DOHH2 (cell line): ENCODE measurements around the gene SPRR5.

ENCODE experiments used
- H3F3A ChIP-seq: fragments of 200-600 bp; sonication (generic), shearing (Covaris generic); 2 replicates; pipeline ENCODE4 v1.6.0; 2016; ENCODE audit warnings: antibody characterized with exemption, mild to moderate bottlenecking; ENCODE audit not compliant: control insufficient read depth, insufficient read depth
- H3K27ac ChIP-seq: fragments of 200-600 bp; sonication (generic); 2 replicates; pipeline ENCODE4 v1.5.1; 2014; ENCODE audit warnings: low read depth, mild to moderate bottlenecking, low read length, moderate library complexity
- H3K27me3 ChIP-seq: fragments of 200-600 bp; sonication (generic); 2 replicates; pipeline ENCODE4 v1.6.1; 2014; ENCODE audit warnings: mild to moderate bottlenecking, low read length, mixed read lengths; ENCODE audit not compliant: control insufficient read depth
- H3K36me3 ChIP-seq: fragments of 200-600 bp; sonication (generic); 2 replicates; pipeline ENCODE4 v1.6.1; 2014; ENCODE audit warnings: mild to moderate bottlenecking, low read length, moderate library complexity, mixed read lengths; ENCODE audit not compliant: control insufficient read depth
- H3K4me1 ChIP-seq: fragments of 200-600 bp; sonication (generic); 2 replicates; pipeline ENCODE4 v1.6.1; 2014; ENCODE audit warnings: mild to moderate bottlenecking, low read length, mixed read lengths; ENCODE audit not compliant: control insufficient read depth
- H3K4me2 ChIP-seq: fragments of 200-600 bp; sonication (generic); 2 replicates; pipeline ENCODE4 v1.6.0; 2014; ENCODE audit warnings: mild to moderate bottlenecking, low read length, moderate library complexity
- H3K4me3 ChIP-seq: fragments of 200-600 bp; sonication (generic); 2 replicates; pipeline ENCODE4 v1.5.1; 2014; ENCODE audit warnings: mild to moderate bottlenecking, low read length, mixed read lengths
- H3K79me2 ChIP-seq: fragments of 200-600 bp; sonication (generic); 2 replicates; pipeline ENCODE4 v1.6.1; 2014; ENCODE audit warnings: mild to moderate bottlenecking, low read length, mixed read lengths; ENCODE audit not compliant: control insufficient read depth
- H3K9me2 ChIP-seq: fragments of 200-600 bp; sonication (generic); replicated peaks from 2 replicates; pipeline ENCODE4 v1.6.1; 2014; ENCODE audit warnings: mild to moderate bottlenecking, low read length, mixed read lengths; ENCODE audit not compliant: control insufficient read depth
- H3K9me3 ChIP-seq: fragments of 200-600 bp; sonication (generic); 2 replicates; pipeline ENCODE4 v1.6.1; 2014; ENCODE audit warnings: antibody characterized with exemption, low read length, mixed read lengths; ENCODE audit not compliant: control insufficient read depth, insufficient read depth
- H4K20me1 ChIP-seq: fragments of 200-600 bp; sonication (generic); 2 replicates; pipeline ENCODE4 v1.6.0; 2014; ENCODE audit warnings: low read depth, mild to moderate bottlenecking, antibody characterized with exemption, low read length, moderate library complexity; ENCODE audit not compliant: control insufficient read depth, insufficient read depth
- EZH2phosphoT487 ChIP-seq: fragments of 200-600 bp; sonication (generic); IDR thresholded peaks from 2 replicates; pipeline ENCODE4 v1.6.1; 2017; ENCODE audit warnings: borderline replicate concordance, mild to moderate bottlenecking, antibody characterized with exemption, low read length, moderate library complexity, mixed read lengths
- TF ChIP-seq, protein P1 (sequence below): fragments of 200-600 bp; sonication (generic); IDR thresholded peaks from one replicate; pipeline ENCODE4 v1.5.1; 2014; ENCODE audit warnings: antibody characterized with exemption, mild to moderate bottlenecking, low read depth, low read length; ENCODE audit not compliant: poor library complexity, severe bottlenecking

Gene SPRR5

DNA sequence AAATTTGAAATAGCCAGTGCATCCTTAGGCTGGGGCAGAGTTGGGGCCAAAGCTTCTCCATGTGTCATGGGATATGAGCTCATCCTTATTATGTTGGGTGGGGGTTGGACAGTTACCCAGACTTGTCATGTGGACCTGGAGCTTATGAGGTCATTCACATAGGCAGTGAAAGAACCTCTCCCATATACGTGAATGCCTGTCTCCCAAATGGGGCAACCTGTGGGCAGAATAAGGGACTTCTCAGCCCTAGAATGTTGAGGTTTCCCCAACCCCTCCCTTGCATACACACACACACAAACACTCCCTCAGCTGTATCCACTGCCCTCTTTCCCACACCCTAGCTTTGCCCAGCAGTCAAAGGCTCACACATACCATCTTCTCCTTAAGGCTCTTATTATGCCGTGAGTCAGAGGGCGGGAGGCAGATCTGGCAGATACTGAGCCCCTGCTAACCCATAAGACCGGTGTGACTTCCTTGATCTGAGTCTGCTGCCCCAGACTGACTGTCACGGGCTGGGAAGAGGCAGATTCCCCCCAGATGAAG is 40.9 kb upstream of the SPRR5 start:
- no peaks in the 10 kb centered on the region for H3F3A ChIP-seq
- H4K20me1 ChIP-seq = no peaks in the 10 kb centered on the region
- no peak overlapping the region for H3K27ac ChIP-seq
- H3K36me3 ChIP-seq = no peaks in the 10 kb centered on the region
- H3K4me2 ChIP-seq = no peak overlapping the region
- TF ChIP-seq EZH2phosphoT487 = no peak
- TF ChIP-seq, protein P1, sequence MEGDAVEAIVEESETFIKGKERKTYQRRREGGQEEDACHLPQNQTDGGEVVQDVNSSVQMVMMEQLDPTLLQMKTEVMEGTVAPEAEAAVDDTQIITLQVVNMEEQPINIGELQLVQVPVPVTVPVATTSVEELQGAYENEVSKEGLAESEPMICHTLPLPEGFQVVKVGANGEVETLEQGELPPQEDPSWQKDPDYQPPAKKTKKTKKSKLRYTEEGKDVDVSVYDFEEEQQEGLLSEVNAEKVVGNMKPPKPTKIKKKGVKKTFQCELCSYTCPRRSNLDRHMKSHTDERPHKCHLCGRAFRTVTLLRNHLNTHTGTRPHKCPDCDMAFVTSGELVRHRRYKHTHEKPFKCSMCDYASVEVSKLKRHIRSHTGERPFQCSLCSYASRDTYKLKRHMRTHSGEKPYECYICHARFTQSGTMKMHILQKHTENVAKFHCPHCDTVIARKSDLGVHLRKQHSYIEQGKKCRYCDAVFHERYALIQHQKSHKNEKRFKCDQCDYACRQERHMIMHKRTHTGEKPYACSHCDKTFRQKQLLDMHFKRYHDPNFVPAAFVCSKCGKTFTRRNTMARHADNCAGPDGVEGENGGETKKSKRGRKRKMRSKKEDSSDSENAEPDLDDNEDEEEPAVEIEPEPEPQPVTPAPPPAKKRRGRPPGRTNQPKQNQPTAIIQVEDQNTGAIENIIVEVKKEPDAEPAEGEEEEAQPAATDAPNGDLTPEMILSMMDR = no peak
- no peaks in the 10 kb centered on the region for H3K9me3 ChIP-seq
- no peak overlapping the region for H3K4me3 ChIP-seq
- H3K9me2 ChIP-seq = no peaks in the 10 kb centered on the region
- H3K27me3 ChIP-seq = no peaks in the 10 kb centered on the region
- no peaks in the 10 kb centered on the region for H3K79me2 ChIP-seq
- no peaks in the 10 kb centered on the region for H3K4me1 ChIP-seq

DNA sequence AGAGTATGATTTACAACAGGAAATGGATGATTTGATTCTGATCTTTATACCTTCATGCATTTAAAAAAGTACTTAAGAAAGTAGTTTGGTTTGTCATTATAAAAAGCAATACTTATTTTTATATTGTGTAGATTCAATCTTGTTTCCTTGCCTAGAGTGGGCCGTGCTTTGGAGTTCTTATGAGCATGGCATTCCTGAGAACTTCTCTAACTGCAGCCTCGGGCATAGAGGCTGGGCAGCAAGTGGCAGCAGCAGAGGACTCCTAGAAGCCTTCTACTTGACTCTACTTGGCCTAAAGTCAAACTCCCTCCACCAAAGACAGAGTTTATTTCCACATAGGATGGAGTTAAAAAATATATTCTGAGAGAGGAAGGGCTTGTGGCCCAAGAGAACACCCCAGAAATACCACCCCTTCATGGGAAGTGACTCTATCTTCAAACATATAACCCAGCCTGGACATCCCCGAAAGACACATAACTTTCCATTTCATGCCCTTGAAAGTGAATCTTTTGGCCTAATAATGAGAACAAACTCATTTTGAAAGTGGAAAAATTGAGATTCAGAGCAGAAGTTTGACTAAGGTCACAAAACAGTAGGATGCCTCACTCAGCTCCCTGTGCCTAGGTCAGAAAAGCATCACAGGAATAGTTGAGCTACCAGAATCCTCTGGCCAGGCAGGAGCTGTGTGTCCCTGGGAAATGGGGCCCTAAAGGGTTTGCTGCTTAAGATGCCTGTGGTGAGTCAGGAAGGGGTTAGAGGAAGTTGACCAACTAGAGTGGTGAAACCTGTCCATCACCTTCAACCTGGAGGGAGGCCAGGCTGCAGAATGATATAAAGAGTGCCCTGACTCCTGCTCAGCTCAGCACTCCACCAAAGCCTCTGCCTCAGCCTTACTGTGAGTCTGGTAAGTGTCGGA is 39.1 kb upstream of the SPRR5 start, which contains the start of gene IVL:
Gene IVL (plus strand): TSS at position 861 of the 916 bp plus-strand sequence. CDS start 1,252 bp downstream, outside the sequence.
- Histone ChIP-seq H3K36me3 (no peaks in the 10 kb centered on the region), H3K4me1 (no peaks in the 10 kb centered on the region), H3K27ac (no peak within 1 kb of the TSS), H3K27me3 (no peaks in the 10 kb centered on the region), H3K9me3 (no peaks in the 10 kb centered on the region), H3K9me2 (no peaks in the 10 kb centered on the region), H3K79me2 (no peaks in the 10 kb centered on the region), H3F3A (no peaks in the 10 kb centered on the region), H3K4me2 (no peak within 1 kb of the TSS), H3K4me3 (no peak within 1 kb of the TSS), H4K20me1 (no peaks in the 10 kb centered on the region)
- TF ChIP-seq, protein P1 = no peak
- TF ChIP-seq EZH2phosphoT487 = no peak

DNA sequence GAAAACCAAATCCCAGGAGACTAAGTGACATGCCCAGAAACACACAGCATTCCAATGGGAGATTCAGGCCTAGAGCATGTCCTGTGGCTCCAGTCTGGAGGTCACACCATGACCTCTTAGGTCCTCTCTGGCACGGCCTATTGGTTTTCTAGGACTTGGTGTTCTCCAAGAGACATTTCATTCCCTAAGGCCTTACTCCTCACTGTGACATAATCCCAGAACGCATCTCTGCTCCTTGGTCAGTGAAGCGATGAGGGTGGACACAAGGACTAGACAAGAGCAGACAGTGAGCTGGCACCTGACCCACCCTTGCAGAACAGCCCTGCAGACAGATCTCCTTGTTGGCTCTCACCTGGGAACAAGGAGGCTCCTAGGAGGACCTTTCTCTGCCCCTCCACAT is 37.8 kb upstream of the SPRR5 start:
- TF ChIP-seq EZH2phosphoT487 = no peak
- H3K36me3 ChIP-seq = no peaks in the 10 kb centered on the region
- no peaks in the 10 kb centered on the region for H3F3A ChIP-seq
- no peak overlapping the region for H3K4me2 ChIP-seq
- H3K4me1 ChIP-seq = no peaks in the 10 kb centered on the region
- no peaks in the 10 kb centered on the region for H3K27me3 ChIP-seq
- H3K4me3 ChIP-seq = no peak overlapping the region
- no peaks in the 10 kb centered on the region for H3K9me3 ChIP-seq
- H4K20me1 ChIP-seq = no peaks in the 10 kb centered on the region
- no peak overlapping the region for H3K27ac ChIP-seq
- no peaks in the 10 kb centered on the region for H3K79me2 ChIP-seq
- H3K9me2 ChIP-seq = no peaks in the 10 kb centered on the region

DNA sequence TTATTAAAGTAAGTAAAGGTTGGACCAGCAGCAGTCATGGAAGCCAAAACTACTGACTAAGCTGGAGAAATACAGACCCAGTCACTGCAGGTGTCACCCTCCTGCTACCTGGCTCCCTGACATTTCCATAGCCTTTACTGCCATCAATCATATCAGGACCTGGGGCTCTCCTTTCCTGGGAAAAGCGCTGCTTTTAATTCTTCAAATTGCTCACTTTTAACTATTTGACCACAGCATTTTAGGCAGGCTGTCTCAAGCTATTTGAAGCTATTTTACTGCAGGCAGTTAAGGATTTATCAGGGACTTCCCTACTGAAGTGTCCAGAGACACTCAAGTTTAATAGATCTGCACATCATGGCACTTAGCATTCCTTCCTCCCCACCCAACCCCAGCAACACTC is 34.5 kb upstream of the SPRR5 start:
- no peaks in the 10 kb centered on the region for H4K20me1 ChIP-seq
- H3K27me3 ChIP-seq = no peaks in the 10 kb centered on the region

More for the DNA sequence above, 34.5 kb upstream of the SPRR5 start:
- Histone ChIP-seq H3K79me2 (no peaks in the 10 kb centered on the region), H3K4me1 (no peaks in the 10 kb centered on the region), H3K27ac (no peak overlapping the region), H3K4me3 (no peak overlapping the region), H3K9me3 (no peaks in the 10 kb centered on the region), H3F3A (no peaks in the 10 kb centered on the region), H3K4me2 (no peak overlapping the region), H3K36me3 (no peaks in the 10 kb centered on the region), H3K9me2 (no peaks in the 10 kb centered on the region)
- TF ChIP-seq, protein P1 = no peak
- TF ChIP-seq EZH2phosphoT487 = no peak
